B cell (primary cell): Measurements from ENCODE around the gene SLC2A9. TPM values are rescaled to one million over a fixed set of nuclear protein-coding genes. Genes with fewer than 3 reads are reported as not detected.

Experiments
- ATAC-seq: fragments of 200-7000 bp; cut with Tn5 transposase; one replicate; pipeline ENCODE4 v1.10.0; 2021; ENCODE audit warnings: low read depth, mild to moderate bottlenecking, moderate number of reproducible peaks, moderate library complexity
- CTCF ChIA-PET: fragments of 350-600 bp; sonication (Branson Sonifier 250); formaldehyde crosslinking; loops from one replicate; lab custom pipeline; 2021; ENCODE audit warnings: antibody characterized with exemption, inconsistent platforms; lab: Charles Lee
- POLR2A ChIA-PET: fragments of 350-600 bp; sonication (Branson Sonifier 250); formaldehyde crosslinking; loops from one replicate; lab custom pipeline; 2021; ENCODE audit warnings: antibody characterized with exemption; lab: Charles Lee
- DNase-seq: peaks from one replicate; pipeline ENCODE4 v3.0.0; 2013
- H2AFZ ChIP-seq: 2 replicates; pipeline ENCODE4 v1.6.1; 2012; ENCODE audit warnings: mild to moderate bottlenecking, low read depth, low read length; ENCODE audit not compliant: insufficient read depth, poor library complexity, severe bottlenecking
- H3K27ac ChIP-seq, 2 donors: 1 replicate in 1 of 2; 2 replicates in 1 of 2; pipeline ENCODE4 v1.5.1; 2012 to 2013; ENCODE audit warnings: low read length in 2 of 2, mild to moderate bottlenecking in 2 of 2, moderate library complexity in 1 of 2
- H3K27me3 ChIP-seq, 4 experiments: fragments of 200-600 bp in 1 of 4; sonication (generic) in 1 of 4; replicated peaks in 1 of 4; 1 replicate in 2 of 4; 2 replicates in 2 of 4; pipeline versions ENCODE4 v1.6.1 to v1.7.0; 2013 to 2016; ENCODE audit warnings: low read length in 3 of 4, mild to moderate bottlenecking in 2 of 4, mixed read lengths in 1 of 4, moderate library complexity in 1 of 4; ENCODE audit not compliant: insufficient read depth in 4 of 4, control insufficient read depth in 3 of 4; ENCODE audit errors: control extremely low read depth in 1 of 4
- H3K36me3 ChIP-seq, 2 experiments: replicated peaks in 1 of 2; 1 replicate in 1 of 2; 2 replicates in 1 of 2; pipeline versions ENCODE4 v1.6.1 to v1.7.1; 2013; ENCODE audit warnings: low read length in 1 of 2; ENCODE audit not compliant: insufficient read depth in 2 of 2, control insufficient read depth in 1 of 2; ENCODE audit errors: control extremely low read depth in 1 of 2, extremely low read depth in 1 of 2
- H3K4me1 ChIP-seq, 2 donors: fragments of 200-600 bp in 1 of 2; sonication (generic) in 1 of 2; 1 replicate in 1 of 2; 2 replicates in 1 of 2; pipeline versions ENCODE4 v1.5.1 to v1.6.1; 2013 to 2017; ENCODE audit warnings: low read length in 2 of 2; ENCODE audit not compliant: control insufficient read depth in 2 of 2, insufficient read depth in 2 of 2
- H3K4me2 ChIP-seq: replicated peaks from 2 replicates; pipeline ENCODE3; 2012; ENCODE audit warnings: mild to moderate bottlenecking, low read depth, low read length; ENCODE audit not compliant: poor library complexity, severe bottlenecking
- H3K4me3 ChIP-seq, 5 experiments: fragments of 200-600 bp in 1 of 5; sonication (generic) in 1 of 5; 1 replicate in 3 of 5; 2 replicates in 2 of 5; pipeline versions ENCODE4 v1.5.1 to v1.7.0; 2011 to 2016; ENCODE audit warnings: low read length in 4 of 5, mild to moderate bottlenecking in 4 of 5, low read depth in 2 of 5, control low read depth in 1 of 5, moderate library complexity in 1 of 5; ENCODE audit not compliant: insufficient read depth in 1 of 5; ENCODE audit errors: control extremely low read depth in 1 of 5, extremely low read depth in 1 of 5
- H3K79me2 ChIP-seq: fragments of 200-600 bp; sonication (generic); one replicate; pipeline ENCODE4 v1.6.0; 2016; ENCODE audit warnings: low read length; ENCODE audit not compliant: control insufficient read depth, insufficient read depth
- H3K9ac ChIP-seq: fragments of 200-600 bp; sonication (generic); 2 replicates; pipeline ENCODE4 v1.6.1; 2017; ENCODE audit warnings: mild to moderate bottlenecking, low read length, moderate library complexity
- H3K9me3 ChIP-seq, 3 donors: one replicate each; pipeline versions ENCODE4 v1.6.1 to v1.7.1; 2013; ENCODE audit warnings: low read length in 2 of 3; ENCODE audit not compliant: control insufficient read depth in 2 of 3, insufficient read depth in 1 of 3; ENCODE audit errors: control extremely low read depth in 1 of 3
- H4K20me1 ChIP-seq: 2 replicates; pipeline ENCODE4 v1.6.0; 2012; ENCODE audit warnings: mild to moderate bottlenecking, low read length; ENCODE audit not compliant: insufficient read depth, control insufficient read depth, poor library complexity, severe bottlenecking
- H3K27ac Mint-ChIP-seq: one replicate; pipeline ENCODE4 v1.8.0; 2021; ENCODE audit warnings: mixed read lengths
- H3K27me3 Mint-ChIP-seq: one replicate; pipeline ENCODE4 v1.8.0; 2021; ENCODE audit warnings: mixed read lengths
- H3K4me1 Mint-ChIP-seq: one replicate; pipeline ENCODE4 v1.8.0; 2021; ENCODE audit warnings: mixed read lengths
- H3K4me3 Mint-ChIP-seq: one replicate; pipeline ENCODE4 v1.8.0; 2021; ENCODE audit warnings: mixed read lengths
- H3K9me3 Mint-ChIP-seq: one replicate; pipeline ENCODE4 v1.8.0; 2022; ENCODE audit warnings: mixed read lengths; ENCODE audit not compliant: insufficient read depth
- EZH2 ChIP-seq: IDR thresholded peaks from 2 replicates; pipeline ENCODE4 v1.6.1; 2012; ENCODE audit warnings: borderline replicate concordance, low read depth, mild to moderate bottlenecking, moderate library complexity, low read length; ENCODE audit not compliant: insufficient read depth, poor library complexity, severe bottlenecking
- WGBS: methylation state at CpG from one replicate; pipeline ENCODE4 v1.1.5; 2013; ENCODE audit warnings: missing lambda C conversion rate; ENCODE audit not compliant: insufficient coverage; 5-methylcytosine and 5-hydroxymethylcytosine counted together
- intact Hi-C: fragments of 100-400 bp; cut with micrococcal nuclease; formaldehyde crosslinking; loops from one replicate; pipeline ENCODE4 v1.10.0; 2022
- polyA plus RNA-seq: library from polyadenylated mRNA; depleted of rRNA; stranded (reverse); fragments of >200 nt; gene quantifications from 2 replicates; pipeline ENCODE4 v1.2.3, GENCODE V29; 2012
- total RNA-seq, 2 donors: library from RNA; stranded (reverse); fragments of 120-200 nt in 1 of 2; gene quantifications; 1 replicate in 1 of 2; 2 replicates in 1 of 2; pipeline versions ENCODE4 v1.2.3 to v1.2.4, GENCODE V29; 2013 to 2022
- TF ChIP-seq, protein P1 (sequence below): fragments of 200-600 bp; IDR thresholded peaks from one replicate; pipeline ENCODE4 v1.8.0; 2022; ENCODE audit warnings: antibody characterized with exemption, mild to moderate bottlenecking

SLC2A9 gene
- total and polyA plus RNA-seq, 2 donors (not counting 1 experiment from before 2014, with no cell fraction given): 0.89 to 2.1 TPM

- POLR2A ChIA-PET: no interaction called here
- Mint-ChIP-seq H3K4me1 (no peaks in the 10 kb centered on the region), H3K9me3 (no peaks in the 10 kb centered on the region), H3K27me3 (peaks cover 14% of the 10 kb centered on the region), H3K4me3 (no peak overlapping the region), H3K27ac (no peak overlapping the region)
- no peak overlapping the region for H2AFZ ChIP-seq
- no peaks in the 10 kb centered on the region for H3K79me2 ChIP-seq
- no peak for DNase-seq
- no peak overlapping the region for H3K4me2 ChIP-seq
- no peak for TF ChIP-seq EZH2
- TF ChIP-seq, protein P1, sequence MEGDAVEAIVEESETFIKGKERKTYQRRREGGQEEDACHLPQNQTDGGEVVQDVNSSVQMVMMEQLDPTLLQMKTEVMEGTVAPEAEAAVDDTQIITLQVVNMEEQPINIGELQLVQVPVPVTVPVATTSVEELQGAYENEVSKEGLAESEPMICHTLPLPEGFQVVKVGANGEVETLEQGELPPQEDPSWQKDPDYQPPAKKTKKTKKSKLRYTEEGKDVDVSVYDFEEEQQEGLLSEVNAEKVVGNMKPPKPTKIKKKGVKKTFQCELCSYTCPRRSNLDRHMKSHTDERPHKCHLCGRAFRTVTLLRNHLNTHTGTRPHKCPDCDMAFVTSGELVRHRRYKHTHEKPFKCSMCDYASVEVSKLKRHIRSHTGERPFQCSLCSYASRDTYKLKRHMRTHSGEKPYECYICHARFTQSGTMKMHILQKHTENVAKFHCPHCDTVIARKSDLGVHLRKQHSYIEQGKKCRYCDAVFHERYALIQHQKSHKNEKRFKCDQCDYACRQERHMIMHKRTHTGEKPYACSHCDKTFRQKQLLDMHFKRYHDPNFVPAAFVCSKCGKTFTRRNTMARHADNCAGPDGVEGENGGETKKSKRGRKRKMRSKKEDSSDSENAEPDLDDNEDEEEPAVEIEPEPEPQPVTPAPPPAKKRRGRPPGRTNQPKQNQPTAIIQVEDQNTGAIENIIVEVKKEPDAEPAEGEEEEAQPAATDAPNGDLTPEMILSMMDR: no peak
- 100% methylated on average over 1 of the region's 5 CpGs for WGBS
- CTCF ChIA-PET: no interaction called here
- no peak overlapping the region for H3K27ac ChIP-seq
- H3K9me3 ChIP-seq: no peaks in the 10 kb centered on the region
- H4K20me1 ChIP-seq: no peaks in the 10 kb centered on the region
- no peaks in the 10 kb centered on the region for H3K4me1 ChIP-seq
- no peaks in the 10 kb centered on the region for H3K36me3 ChIP-seq
- ATAC-seq: no peak
- H3K27me3 ChIP-seq: no peaks in the 10 kb centered on the region
- intact Hi-C loops: no loop called here
- no peak overlapping the region for H3K9ac ChIP-seq
- H3K4me3 ChIP-seq: no peak overlapping the region
Measured at GRCh38 chr4:9899306-9900055, 121.8 kb downstream of the SLC2A9 start.

GRCh38 chr4:9898596-9899305 is 122.5 kb downstream of the SLC2A9 start:
- H3K4me1 Mint-ChIP-seq: no peaks in the 10 kb centered on the region
- H3K4me3 ChIP-seq: no peak overlapping the region
- H3K27ac ChIP-seq: no peak overlapping the region
- H3K4me2 ChIP-seq: no peak overlapping the region
- TF ChIP-seq, protein P1: no peak
- no peak for TF ChIP-seq EZH2
- no peak overlapping the region for H3K9ac ChIP-seq
- 73% methylated on average over 6 of the region's 9 CpGs for WGBS
- H3K27me3 ChIP-seq: no peaks in the 10 kb centered on the region
- CTCF ChIA-PET: no interaction called here
- peaks cover 14% of the 10 kb centered on the region for H3K27me3 Mint-ChIP-seq
- H3K9me3 Mint-ChIP-seq: no peaks in the 10 kb centered on the region
- POLR2A ChIA-PET: no interaction called here
- no peak overlapping the region for H2AFZ ChIP-seq
- intact Hi-C loops: no loop called here
- H3K36me3 ChIP-seq: no peaks in the 10 kb centered on the region
- H3K4me3 Mint-ChIP-seq: no peak overlapping the region
- no peaks in the 10 kb centered on the region for H3K79me2 ChIP-seq
- H3K4me1 ChIP-seq: no peaks in the 10 kb centered on the region
- no peaks in the 10 kb centered on the region for H4K20me1 ChIP-seq
- no peak for DNase-seq
- ATAC-seq: no peak
- no peaks in the 10 kb centered on the region for H3K9me3 ChIP-seq
- no peak overlapping the region for H3K27ac Mint-ChIP-seq
